ENCODE measurements around the gene GTF2A1. TPM values are rescaled to one million over a fixed set of nuclear protein-coding genes. Genes with fewer than 3 reads are reported as not detected.

GTF2A1 gene
- total and polyA plus RNA-seq, 2 donors (not counting 3 experiments of a cell fraction or from before 2014, with no cell fraction given), result 11.1 to 33.4 TPM

GRCh38 chr14:81265636-81266169, 44.9 kb upstream of the GTF2A1 start:
- no peaks in the 10 kb centered on the region for H3K9me1 ChIP-seq (replicated peaks; ENCODE audit: control insufficient read depth, extremely low read depth, insufficient read depth, low read length)
- no peaks in the 10 kb centered on the region for H3K4me1 ChIP-seq (ENCODE audit: control insufficient read depth, extremely low read depth, insufficient read depth, low read length)
- BruUV-seq (replicated peaks), result no TSS peak
- H3K36me3 ChIP-seq (ENCODE audit: control insufficient read depth in 2 of 2, extremely low read depth in 1 of 2, insufficient read depth in 2 of 2, low read length in 2 of 2), result no peaks in the 10 kb centered on the region
- intact Hi-C loops (cut with micrococcal nuclease), result no loop called here
- H3K9ac ChIP-seq (replicated peaks; ENCODE audit: extremely low read depth, insufficient read depth, low read length), result no peak overlapping the region
- CTCF ChIA-PET, result interaction anchor here (1.1 to 3.8 kb wide), 2 partner anchors 188 to 199 kb away, joined by 3 to 13 read pairs; no protein-coding TSS in a partner anchor
- POLR2A ChIA-PET, result no interaction called here
- H2AFZ ChIP-seq (ENCODE audit: low read depth, low read length), result no peak overlapping the region
- TF ChIP-seq GATA2 (IDR thresholded peaks at IDR 0.05; ENCODE audit: insufficient read depth, insufficient read length, low read depth, low read length), result no peak
- no peak for TF ChIP-seq MYC (IDR thresholded peaks at IDR 0.05; ENCODE audit: low read depth, low read length)
- TF ChIP-seq JUN (IDR thresholded peaks at IDR 0.05; ENCODE audit: borderline replicate concordance, insufficient read depth, insufficient read length, low read depth), result no peak
- TF ChIP-seq EZH2 (IDR thresholded peaks at IDR 0.05; ENCODE audit: borderline replicate concordance, low read depth, low read length, severe bottlenecking), result no peak
- TF ChIP-seq POLR2A (IDR thresholded peaks at IDR 0.05; ENCODE audit: low read depth, low read length), result no peak
- TF ChIP-seq CTCF (IDR thresholded peaks at IDR 0.05; ENCODE audit: extremely low read depth in 1 of 2, insufficient read depth in 1 of 2, low read depth in 1 of 2, low read length in 2 of 2), result no peak
- TF ChIP-seq MAX (IDR thresholded peaks at IDR 0.05; ENCODE audit: insufficient read depth, insufficient read length), result no peak
- TF ChIP-seq FOS (IDR thresholded peaks at IDR 0.05; ENCODE audit: borderline replicate concordance, insufficient read depth, low read length), result no peak
- no peak for TF ChIP-seq POLR2AphosphoS5 (IDR thresholded peaks at IDR 0.05; ENCODE audit: insufficient read depth, low read depth, low read length)
- no peaks in the 10 kb centered on the region for H3K79me2 ChIP-seq (ENCODE audit: control insufficient read depth, insufficient read depth, low read length)
- dilution Hi-C loops (cut with MboI; ENCODE audit: extremely low pct_ligation_motif_present, low sequenced_read_pairs), result no loop called here
- H4K20me1 ChIP-seq (replicated peaks; ENCODE audit: control insufficient read depth, extremely low read depth, insufficient read depth, low read length), result no peaks in the 10 kb centered on the region
- FAIRE-seq (no peak), DNase-seq (ENCODE audit: low read depth, low spot score) (no peak)
- no peak overlapping the region for H3K4me2 ChIP-seq (ENCODE audit: insufficient read depth, low read length)
- H3K27me3 ChIP-seq (ENCODE audit: control insufficient read depth in 2 of 2, insufficient read depth in 2 of 2, low read length in 2 of 2), result no peaks in the 10 kb centered on the region
- H3K9me3 ChIP-seq (replicated peaks; ENCODE audit: control insufficient read depth, insufficient read depth, low read length), result no peaks in the 10 kb centered on the region
- H3K4me3 ChIP-seq (replicated peaks in 1 of 3; ENCODE audit: insufficient read depth in 1 of 3, low read depth in 1 of 3, low read length in 3 of 3), result no peak overlapping the region
- H3K27ac ChIP-seq (ENCODE audit: insufficient read depth, low read depth, low read length), result no peak overlapping the region
